Measurements from ENCODE around the gene EFCAB13. TPM values are rescaled to one million over a fixed set of nuclear protein-coding genes. Genes with fewer than 3 reads are reported as not detected.

EFCAB13 gene
- total RNA-seq, 2 experiments from 2014 or later = 4.3 to 5.9 TPM

- Mint-ChIP-seq H3K27me3 (no peaks in the 10 kb centered on the region), H3K4me1 (ENCODE audit: low read depth) (no peaks in the 10 kb centered on the region), H3K4me3 (no peak overlapping the region), H3K27ac (no peak overlapping the region), H3K9me3 (no peaks in the 10 kb centered on the region), H3K36me3 (ENCODE audit: low read depth) (no peaks in the 10 kb centered on the region)
- intact Hi-C loops (cut with micrococcal nuclease) = no loop called here
- TF ChIP-seq CTCF (IDR thresholded peaks at IDR 0.05) = no peak
- ATAC-seq = no peak
- ChIA-PET CTCF (no interaction called here), POLR2A (no interaction called here)
- no peak for DNase-seq
Measured at GRCh38 chr17:47400333-47400732, 76.6 kb downstream of the EFCAB13 start.

DNA sequence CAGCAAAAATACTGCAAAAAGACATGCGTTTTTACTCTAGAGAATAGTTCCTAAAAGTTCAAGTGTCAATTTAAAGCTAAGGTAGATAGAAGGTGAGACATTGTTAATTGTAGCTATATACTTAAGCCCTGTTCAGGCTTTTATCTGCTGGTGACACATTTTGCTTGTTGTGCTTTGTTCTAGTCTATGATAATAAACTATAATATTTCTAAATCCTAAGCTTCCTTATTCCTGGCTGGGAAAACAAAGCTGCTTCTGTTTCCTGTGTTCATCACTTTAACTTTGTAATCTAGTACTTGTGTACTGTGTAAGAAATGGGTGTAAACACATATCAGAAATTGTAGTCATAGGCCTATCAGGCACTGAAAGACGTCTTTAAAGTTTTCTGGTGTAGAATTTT, 77.3 kb downstream of the EFCAB13 start:
- H3K27ac Mint-ChIP-seq = no peak overlapping the region
- ChIA-PET POLR2A (no interaction called here), CTCF (interaction anchor here (0.9 kb wide), 1 partner anchor 28 kb away, joined by 3 read pairs; no protein-coding TSS in a partner anchor)
- intact Hi-C loops (cut with micrococcal nuclease) = no loop called here
- H3K4me1 Mint-ChIP-seq (ENCODE audit: low read depth) = no peaks in the 10 kb centered on the region
- H3K36me3 Mint-ChIP-seq (ENCODE audit: low read depth) = no peaks in the 10 kb centered on the region
- H3K4me3 Mint-ChIP-seq = no peak overlapping the region
- no peaks in the 10 kb centered on the region for H3K9me3 Mint-ChIP-seq
- DNase-seq = no peak
- H3K27me3 Mint-ChIP-seq = no peaks in the 10 kb centered on the region
- TF ChIP-seq CTCF (IDR thresholded peaks at IDR 0.05) = no peak
- no peak for ATAC-seq

DNA sequence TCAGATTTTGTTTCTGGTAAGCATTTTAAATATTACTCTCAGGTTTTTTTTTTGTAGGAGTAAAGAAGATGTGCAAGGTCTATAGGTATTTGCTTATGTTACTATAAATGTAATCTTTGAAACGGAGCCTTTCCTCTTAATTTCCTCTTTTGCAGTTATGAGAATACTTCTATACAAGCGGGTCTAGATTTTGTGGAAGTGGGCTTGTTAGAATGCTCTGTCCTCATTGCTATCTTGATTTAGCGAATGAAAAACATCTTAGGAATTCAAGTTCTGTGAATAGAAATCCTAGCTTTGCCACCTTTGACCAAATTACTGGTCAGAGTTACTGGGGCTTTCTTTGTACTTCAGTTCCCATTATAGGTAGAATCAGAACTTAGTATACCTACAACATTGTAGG, 80.3 kb downstream of the EFCAB13 start:
- Mint-ChIP-seq H3K27ac (no peak overlapping the region), H3K27me3 (no peaks in the 10 kb centered on the region), H3K36me3 (ENCODE audit: low read depth) (no peaks in the 10 kb centered on the region), H3K9me3 (no peaks in the 10 kb centered on the region), H3K4me1 (ENCODE audit: low read depth) (no peaks in the 10 kb centered on the region), H3K4me3 (no peak overlapping the region)
- CTCF ChIA-PET = no interaction called here
- intact Hi-C loops (cut with micrococcal nuclease) = no loop called here
- no peak for DNase-seq
- TF ChIP-seq CTCF (IDR thresholded peaks at IDR 0.05) = no peak
- POLR2A ChIA-PET = no interaction called here
- no peak for ATAC-seq

GRCh38 chr17:47404875-47405274, 81.1 kb downstream of the EFCAB13 start:
- no peaks in the 10 kb centered on the region for H3K27me3 Mint-ChIP-seq
- ATAC-seq = no peak
- H3K9me3 Mint-ChIP-seq = no peaks in the 10 kb centered on the region
- H3K27ac Mint-ChIP-seq = no peak overlapping the region
- POLR2A ChIA-PET = no interaction called here
- no peaks in the 10 kb centered on the region for H3K4me1 Mint-ChIP-seq (ENCODE audit: low read depth)
- no peak overlapping the region for H3K4me3 Mint-ChIP-seq
- H3K36me3 Mint-ChIP-seq (ENCODE audit: low read depth) = no peaks in the 10 kb centered on the region
- no peak for TF ChIP-seq CTCF (IDR thresholded peaks at IDR 0.05)
- no peak for DNase-seq
- CTCF ChIA-PET = interaction anchor here (0.6 to 1.1 kb wide), 3 partner anchors 211 to 261 kb away, joined by 3 read pairs; no protein-coding TSS in a partner anchor
- intact Hi-C loops (cut with micrococcal nuclease) = no loop called here

- no peak overlapping the region for H3K4me3 Mint-ChIP-seq
- ChIA-PET CTCF (no interaction called here), POLR2A (no interaction called here)
- H3K9me3 Mint-ChIP-seq = no peaks in the 10 kb centered on the region
- H3K27ac Mint-ChIP-seq = no peak overlapping the region
- peaks cover 6% of the 10 kb centered on the region for H3K36me3 Mint-ChIP-seq (ENCODE audit: low read depth)
- TF ChIP-seq CTCF (IDR thresholded peaks at IDR 0.05) = no peak
- no peaks in the 10 kb centered on the region for H3K4me1 Mint-ChIP-seq (ENCODE audit: low read depth)
- ATAC-seq = no peak
- intact Hi-C loops (cut with micrococcal nuclease) = no loop called here
- DNase-seq = no peak
- H3K27me3 Mint-ChIP-seq = no peaks in the 10 kb centered on the region
Measured at GRCh38 chr17:47413872-47414271, 90.1 kb downstream of the EFCAB13 start.

Measured in activated CD8-positive, alpha-beta T cell treated with anti-CD3 and anti-CD28 coated beads for 36 hours (primary cell).